H9 (cell line): ENCODE data around the gene TXNRD1. TPM values are rescaled to one million over a fixed set of nuclear protein-coding genes. Genes with fewer than 3 reads are reported as not detected.

Experiments
- DNase-seq: peaks from one replicate; pipeline ENCODE4 v3.0.0-alpha.2; 2017
- H2AFZ ChIP-seq: one replicate; pipeline ENCODE4 v1.6.1; 2013; ENCODE audit warnings: mild to moderate bottlenecking, low read length, control low read depth, moderate library complexity
- H2AK5ac ChIP-seq: 2 replicates; pipeline ENCODE4 v1.6.1; 2013; ENCODE audit warnings: low read length, control low read depth, mixed read lengths; ENCODE audit not compliant: insufficient read length
- H2BK120ac ChIP-seq: one replicate; pipeline ENCODE4 v1.6.1; 2013; ENCODE audit warnings: low read depth, mild to moderate bottlenecking, low read length, control low read depth, inconsistent platforms; ENCODE audit not compliant: poor library complexity, severe bottlenecking
- H2BK12ac ChIP-seq: 2 replicates; pipeline ENCODE4 v1.6.1; 2013; ENCODE audit warnings: low read length, control low read depth, mixed read lengths, low read depth; ENCODE audit not compliant: insufficient read length
- H2BK15ac ChIP-seq: 2 replicates; pipeline ENCODE4 v1.6.1; 2013; ENCODE audit warnings: low read depth, low read length, control low read depth
- H2BK20ac ChIP-seq: one replicate; pipeline ENCODE4 v1.6.1; 2013; ENCODE audit warnings: low read depth, mild to moderate bottlenecking, low read length, control low read depth, inconsistent platforms; ENCODE audit not compliant: poor library complexity, severe bottlenecking
- H2BK5ac ChIP-seq: 2 replicates; pipeline ENCODE4 v1.6.1; 2013; ENCODE audit warnings: low read length, control low read depth, mixed read lengths; ENCODE audit not compliant: insufficient read length
- H3K14ac ChIP-seq: 2 replicates; pipeline ENCODE4 v1.6.1; 2013; ENCODE audit warnings: low read length, control low read depth; ENCODE audit not compliant: insufficient read depth
- H3K18ac ChIP-seq: 2 replicates; pipeline ENCODE4 v1.6.1; 2013; ENCODE audit warnings: low read depth, mild to moderate bottlenecking, mixed read lengths, low read length, control low read depth; ENCODE audit not compliant: insufficient read length
- H3K23ac ChIP-seq: 2 replicates; pipeline ENCODE4 v1.6.1; 2013; ENCODE audit warnings: low read length, control low read depth, mixed read lengths, low read depth; ENCODE audit not compliant: insufficient read length
- H3K23me2 ChIP-seq: 2 replicates; pipeline ENCODE4 v1.6.1; 2013; ENCODE audit warnings: low read depth, mild to moderate bottlenecking, mixed read lengths, low read length, control low read depth; ENCODE audit not compliant: insufficient read length, poor library complexity, severe bottlenecking
- H3K27ac ChIP-seq: 2 replicates; pipeline ENCODE4 v1.5.1; 2013; ENCODE audit warnings: low read length, control low read depth, mixed read lengths, low read depth; ENCODE audit not compliant: insufficient read length
- H3K27me3 ChIP-seq: 2 replicates; pipeline ENCODE4 v1.6.1; 2013; ENCODE audit warnings: low read length, control low read depth, inconsistent platforms; ENCODE audit not compliant: insufficient read depth
- H3K4ac ChIP-seq: 2 replicates; pipeline ENCODE4 v1.6.1; 2013; ENCODE audit warnings: low read depth, mild to moderate bottlenecking, control low read depth, inconsistent platforms, low read length, moderate library complexity
- H3K4me1 ChIP-seq: 2 replicates; pipeline ENCODE4 v1.6.1; 2013; ENCODE audit warnings: low read length, control low read depth, inconsistent platforms; ENCODE audit not compliant: insufficient read depth
- H3K4me2 ChIP-seq: 2 replicates; pipeline ENCODE4 v1.6.1; 2013; ENCODE audit warnings: low read length, control low read depth, mixed read lengths; ENCODE audit not compliant: insufficient read length, insufficient read depth
- H3K56ac ChIP-seq: 2 replicates; pipeline ENCODE4 v1.6.1; 2013; ENCODE audit warnings: low read depth, mild to moderate bottlenecking, mixed read lengths, low read length, control low read depth; ENCODE audit not compliant: insufficient read length
- H3K79me1 ChIP-seq: 2 replicates; pipeline ENCODE4 v1.6.1; 2013; ENCODE audit warnings: low read depth, mild to moderate bottlenecking, moderate library complexity, low read length, control low read depth, inconsistent platforms; ENCODE audit not compliant: insufficient read depth, poor library complexity, severe bottlenecking
- H3K79me2 ChIP-seq: 2 replicates; pipeline ENCODE4 v1.6.1; 2013; ENCODE audit warnings: low read length, control low read depth, inconsistent platforms; ENCODE audit not compliant: insufficient read depth
- H3K9ac ChIP-seq: 2 replicates; pipeline ENCODE4 v1.6.1; 2013; ENCODE audit warnings: low read length, control low read depth, mixed read lengths; ENCODE audit not compliant: insufficient read length; ENCODE audit errors: extremely low read depth
- H3K9me3 ChIP-seq: one replicate; pipeline ENCODE4 v1.6.1; 2013; ENCODE audit warnings: low read depth, low read length, inconsistent platforms; ENCODE audit not compliant: control insufficient read depth
- H3T11ph ChIP-seq: one replicate; pipeline ENCODE4 v1.6.1; 2013; ENCODE audit warnings: mild to moderate bottlenecking, low read length, control low read depth, inconsistent platforms
- H4K20me1 ChIP-seq: one replicate; pipeline ENCODE4 v1.6.1; 2013; ENCODE audit not compliant: control insufficient read depth, insufficient read length, insufficient read depth
- H4K5ac ChIP-seq: 2 replicates; pipeline ENCODE4 v1.6.1; 2013; ENCODE audit warnings: low read depth, mild to moderate bottlenecking, mixed read lengths, low read length, control low read depth; ENCODE audit not compliant: insufficient read length
- H4K8ac ChIP-seq: replicated peaks from 2 replicates; pipeline ENCODE4 v1.6.1; 2013; ENCODE audit warnings: low read length, control low read depth, mixed read lengths, low read depth; ENCODE audit not compliant: insufficient read length
- H4K91ac ChIP-seq: 2 replicates; pipeline ENCODE4 v1.6.1; 2013; ENCODE audit warnings: low read depth, mild to moderate bottlenecking, moderate library complexity, mixed read lengths, low read length, control low read depth; ENCODE audit not compliant: insufficient read length
- H3K27ac Mint-ChIP-seq, 3 experiments: 2 replicates in 2 of 3; 3 replicates in 1 of 3; pipeline ENCODE4 v1.8.0; 2020 to 2021; ENCODE audit warnings: mixed read lengths in 3 of 3, mild to moderate bottlenecking in 1 of 3, moderate library complexity in 1 of 3
- H3K27me3 Mint-ChIP-seq: 2 replicates; pipeline ENCODE4 v1.8.0; 2021; ENCODE audit warnings: low read depth, mild to moderate bottlenecking, moderate library complexity, mixed read lengths
- H3K36me3 Mint-ChIP-seq, 3 experiments: 2 replicates in 2 of 3; 3 replicates in 1 of 3; pipeline ENCODE4 v1.8.0; 2020 to 2021; ENCODE audit warnings: low read depth in 3 of 3, mixed read lengths in 3 of 3; ENCODE audit not compliant: insufficient read depth in 1 of 3
- H3K4me1 Mint-ChIP-seq, 2 experiments: 2 replicates each; pipeline ENCODE4 v1.8.0; 2020; ENCODE audit warnings: mixed read lengths in 2 of 2
- H3K4me3 Mint-ChIP-seq, 2 experiments: 2 replicates in 1 of 2; 3 replicates in 1 of 2; pipeline ENCODE4 v1.8.0; 2020 to 2021; ENCODE audit warnings: mild to moderate bottlenecking in 2 of 2, mixed read lengths in 2 of 2, moderate library complexity in 1 of 2
- H3K9me3 Mint-ChIP-seq, 2 experiments: 2 replicates in 1 of 2; 3 replicates in 1 of 2; pipeline ENCODE4 v1.8.0; 2020; ENCODE audit warnings: mild to moderate bottlenecking in 2 of 2, mixed read lengths in 2 of 2, moderate library complexity in 1 of 2
- CTCF ChIP-seq: fragments of 200-600 bp; sonication (generic); conservative IDR thresholded peaks from 3 replicates; pipeline ENCODE4 v1.8.0; 2021; ENCODE audit warnings: antibody characterized with exemption, mild to moderate bottlenecking
- WGBS: extraction: QIAGEN DNeasy Blood & Tissue Kit; methylation state at CpG from one replicate; pipeline ENCODE4 v1.1.7; 2013; ENCODE audit warnings: missing lambda C conversion rate, low lambda C conversion rate, mixed read lengths; ENCODE audit not compliant: insufficient read length; ENCODE audit errors: extremely low coverage; 5-methylcytosine and 5-hydroxymethylcytosine counted together
- total RNA-seq: library from RNA; stranded (reverse); gene quantifications from 2 replicates; pipeline ENCODE4 v1.2.1, GENCODE V29; 2021

Gene TXNRD1
- total RNA-seq, 1 experiment from 2014 or later: 100 TPM

- no peak overlapping the region for H3K27ac ChIP-seq
- H3K27ac Mint-ChIP-seq: no peak overlapping the region
- no peak overlapping the region for H2BK15ac ChIP-seq
These were observed 125.5 kb downstream of the TXNRD1 start for GRCh38 chr12:104340925-104341611.

More at GRCh38 chr12:104340925-104341611, 125.5 kb downstream of the TXNRD1 start:
- no peak overlapping the region for H4K5ac ChIP-seq
- no peak overlapping the region for H3K14ac ChIP-seq
- no peak overlapping the region for H3K4me2 ChIP-seq
- DNase-seq: no peak
- no peaks in the 10 kb centered on the region for H3K9me3 Mint-ChIP-seq
- no peak for TF ChIP-seq CTCF
- H3K79me1 ChIP-seq: no peaks in the 10 kb centered on the region
- no peak overlapping the region for H3K9ac ChIP-seq
- H3K56ac ChIP-seq: no peak overlapping the region
- no peak overlapping the region for H3K4ac ChIP-seq
- no peaks in the 10 kb centered on the region for H3K23me2 ChIP-seq
- H3T11ph ChIP-seq: no peak overlapping the region
- H4K8ac ChIP-seq: no peak overlapping the region
- H3K27me3 ChIP-seq: no peaks in the 10 kb centered on the region
- H3K4me1 ChIP-seq: no peaks in the 10 kb centered on the region
- no peak overlapping the region for H3K4me3 Mint-ChIP-seq
- H2BK12ac ChIP-seq: no peak overlapping the region
- no peaks in the 10 kb centered on the region for H3K79me2 ChIP-seq
- peaks cover 4 to 5% of the 10 kb centered on the region in 2 experiments; a peak in 3 of 4 replicates for H3K4me1 Mint-ChIP-seq
- peaks cover 30 to 66% (median 53%) of the 10 kb centered on the region in 3 experiments; a peak in 6 of 7 replicates for H3K36me3 Mint-ChIP-seq
- H3K18ac ChIP-seq: no peak overlapping the region
- no peaks in the 10 kb centered on the region for H3K9me3 ChIP-seq
- H2AFZ ChIP-seq: no peak overlapping the region
- no peak overlapping the region for H3K23ac ChIP-seq
- H2AK5ac ChIP-seq: no peak overlapping the region
- no peak overlapping the region for H2BK5ac ChIP-seq
- no peak overlapping the region for H4K91ac ChIP-seq
- no peak overlapping the region for H2BK20ac ChIP-seq
- no CpG with 5 or more reads among the region's 6 CpGs for WGBS
- H4K20me1 ChIP-seq: no peaks in the 10 kb centered on the region
- H2BK120ac ChIP-seq: no peak overlapping the region
- no peaks in the 10 kb centered on the region for H3K27me3 Mint-ChIP-seq
